ENCODE measurements around the gene FTO. TPM values are rescaled to one million over a fixed set of nuclear protein-coding genes. Genes with fewer than 3 reads are reported as not detected.

The FTO gene
- total RNA-seq, 2 experiments from 2014 or later: 48.6 to 53.2 TPM

GRCh38 chr16:54175552-54176375 lies 471.8 kb downstream of the FTO start:
- ATAC-seq (no peak), DNase-seq (no peak)
- ChIA-PET CTCF (no interaction called here), POLR2A (no interaction called here)
- Mint-ChIP-seq H3K9me3 (no peaks in the 10 kb centered on the region), H3K27me3 (peaks cover 12% of the 10 kb centered on the region), H3K4me3 (no peak overlapping the region), H3K4me1 (ENCODE audit: low read depth) (no peaks in the 10 kb centered on the region), H3K27ac (no peak overlapping the region), H3K36me3 (ENCODE audit: low read depth) (no peaks in the 10 kb centered on the region)
- intact Hi-C loops (cut with micrococcal nuclease): no loop called here
- no peak for TF ChIP-seq CTCF (IDR thresholded peaks at IDR 0.05)

- Mint-ChIP-seq H3K27me3 (peaks cover 12% of the 10 kb centered on the region), H3K27ac (no peak overlapping the region), H3K36me3 (ENCODE audit: low read depth) (no peaks in the 10 kb centered on the region), H3K4me1 (ENCODE audit: low read depth) (no peaks in the 10 kb centered on the region), H3K9me3 (no peaks in the 10 kb centered on the region), H3K4me3 (no peak overlapping the region)
- POLR2A ChIA-PET: no interaction called here
- DNase-seq (no peak), ATAC-seq (no peak)
- TF ChIP-seq CTCF (IDR thresholded peaks at IDR 0.05): no peak
- intact Hi-C loops (cut with micrococcal nuclease): no loop called here
- CTCF ChIA-PET: no interaction called here
Measured at GRCh38 chr16:54176376-54176901, 472.5 kb downstream of the FTO start.

GRCh38 chr16:54177052-54177861 lies 473.3 kb downstream of the FTO start:
- no peak overlapping the region for H3K4me3 Mint-ChIP-seq
- ChIA-PET POLR2A (no interaction called here), CTCF (no interaction called here)
- ATAC-seq (no peak), DNase-seq (no peak)
- H3K36me3 Mint-ChIP-seq (ENCODE audit: low read depth): no peaks in the 10 kb centered on the region
- intact Hi-C loops (cut with micrococcal nuclease): no loop called here
- H3K4me1 Mint-ChIP-seq (ENCODE audit: low read depth): no peaks in the 10 kb centered on the region
- TF ChIP-seq CTCF (IDR thresholded peaks at IDR 0.05): no peak
- H3K27me3 Mint-ChIP-seq: peaks cover 7% of the 10 kb centered on the region
- H3K27ac Mint-ChIP-seq: no peak overlapping the region
- H3K9me3 Mint-ChIP-seq: no peaks in the 10 kb centered on the region

GRCh38 chr16:54177862-54178477 lies 474.0 kb downstream of the FTO start:
- no peak for TF ChIP-seq CTCF (IDR thresholded peaks at IDR 0.05)
- ChIA-PET CTCF (no interaction called here), POLR2A (no interaction called here)
- peaks cover 7% of the 10 kb centered on the region for H3K27me3 Mint-ChIP-seq
- intact Hi-C loops (cut with micrococcal nuclease): no loop called here
- no peak overlapping the region for H3K27ac Mint-ChIP-seq
- H3K4me3 Mint-ChIP-seq: no peak overlapping the region
- no peaks in the 10 kb centered on the region for H3K9me3 Mint-ChIP-seq
- H3K4me1 Mint-ChIP-seq (ENCODE audit: low read depth): no peaks in the 10 kb centered on the region
- no peak for DNase-seq
- ATAC-seq: no peak
- H3K36me3 Mint-ChIP-seq (ENCODE audit: low read depth): no peaks in the 10 kb centered on the region

Data from activated CD8-positive, alpha-beta T cell treated with anti-CD3 and anti-CD28 coated beads for 36 hours (primary cell).